Adipose tissue (tissue), 3 donors: ENCODE measurements around the gene TVP23C. TPM values are rescaled to one million over a fixed set of nuclear protein-coding genes. Genes with fewer than 3 reads are reported as not detected.
A peak's percentile ranks its signal among the peaks of the same experiment; 100 is the strongest.

Experiments used
- H3K27ac ChIP-seq: one replicate; pipeline ENCODE4 v1.5.1; 2013; ENCODE audit warnings: low read depth, low read length
- WGBS, 3 donors: extraction: QIAGEN DNeasy Blood & Tissue Kit; methylation state at CpG; one replicate each; pipeline ENCODE4 v1.1.7; 2013; 5-methylcytosine and 5-hydroxymethylcytosine counted together
- polyA plus RNA-seq, 3 donors: library from polyadenylated mRNA; stranded (reverse); fragments of 200-250 nt; gene quantifications; one replicate each; pipeline ENCODE4 v1.2.3, GENCODE V29; 2013
- donor health status: healthy with polysubstance abuse.
- donor health status: Bipolar disorder and iron deficiency.
- donor health status: healthy.

The TVP23C gene
- polyA plus RNA-seq, 3 donors = 2.2 to 5.5 (median 2.4) TPM

GRCh38 chr17:15475631-15476354 is 87.5 kb downstream of the TVP23C start:
- no peak overlapping the region for H3K27ac ChIP-seq
- 58 to 91% (median 69%) methylated on average over 8 of the region's 8 CpGs for WGBS, 3 donors

GRCh38 chr17:15472891-15473290 is 90.4 kb downstream of the TVP23C start:
- H3K27ac ChIP-seq = no peak overlapping the region
- 64 to 97% (median 92%) methylated on average over 3 of the region's 3 CpGs for WGBS, 3 donors

DNA sequence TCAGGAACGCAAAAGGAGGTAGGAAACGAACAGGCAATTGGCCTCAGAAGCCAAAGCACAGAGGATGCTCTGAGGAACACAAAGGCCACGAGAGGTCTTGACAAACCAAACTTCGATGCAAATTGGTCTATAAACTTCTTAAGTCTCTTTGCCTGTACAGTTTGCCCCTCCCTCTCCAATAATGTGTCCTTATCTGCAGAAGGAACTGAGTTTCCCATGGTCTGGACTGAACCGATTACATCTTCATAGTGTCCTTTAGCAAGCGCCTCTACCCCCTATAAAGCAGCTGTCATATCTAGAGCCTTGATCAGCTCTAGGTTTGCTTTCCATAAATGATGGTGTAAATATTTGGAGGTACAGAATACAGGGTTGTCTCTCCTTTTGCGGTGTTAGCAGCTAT is 92.7 kb downstream of the TVP23C start:
- H3K27ac ChIP-seq = no peak overlapping the region
- WGBS, 3 donors = 57 to 71% (median 66%) methylated on average over 7 of the region's 7 CpGs

- 77 to 92% (median 87%) methylated on average over 7 of the region's 7 CpGs for WGBS, 3 donors
- no peak overlapping the region for H3K27ac ChIP-seq
These were observed 94.0 kb downstream of the TVP23C start for GRCh38 chr17:15469260-15469659.

DNA sequence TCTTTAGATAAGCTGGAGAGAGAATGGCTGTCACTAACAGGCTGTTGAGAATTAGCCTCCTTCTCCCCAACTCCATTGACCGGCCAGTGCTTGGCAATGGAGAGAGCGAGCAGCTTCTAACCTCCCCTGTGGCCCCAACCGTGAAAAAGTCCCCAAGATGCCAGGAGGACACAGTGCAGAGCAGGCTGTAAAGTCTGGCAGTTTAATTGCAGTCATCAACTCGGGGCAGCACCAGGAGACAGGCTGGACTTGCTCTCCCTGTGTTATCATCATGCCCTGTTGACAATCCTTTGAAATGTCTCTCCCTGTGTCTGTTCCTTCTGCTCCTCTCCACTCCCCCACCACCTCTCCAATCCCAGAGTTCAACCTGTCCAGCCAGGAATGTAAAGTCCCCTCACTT is 95.2 kb downstream of the TVP23C start:
- WGBS, 3 donors = 50 to 60% (median 54%) methylated on average over 4 of the region's 4 CpGs

DNA sequence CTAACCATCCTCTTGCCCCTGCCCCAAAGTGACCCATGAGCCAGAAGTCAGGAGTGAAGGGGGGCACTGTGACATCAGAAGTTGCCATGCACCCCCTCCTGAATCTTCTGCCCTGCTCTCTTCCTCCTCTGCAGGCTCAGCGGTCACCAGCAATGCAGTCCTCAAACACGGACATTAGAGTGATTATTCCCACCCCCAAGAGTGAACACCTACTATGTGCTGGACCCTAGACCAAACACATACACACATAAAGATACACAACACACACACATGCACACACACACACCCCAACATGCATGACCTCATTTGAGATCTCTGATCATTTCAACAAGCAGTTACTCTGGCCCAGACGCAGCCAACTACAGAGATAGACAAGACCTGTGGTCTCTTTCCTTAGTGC is 95.7 kb downstream of the TVP23C start, which contains the start of gene CDRT4:
TSS of gene CDRT4 (minus strand) at position 30 of the 400 bp plus-strand sequence. CDS start 27,383 bp downstream, outside the sequence.
- no peak within 1 kb of the TSS for H3K27ac ChIP-seq
- WGBS, 3 donors = 87 to 95% (median 92%) methylated on average over 3 of the region's 3 CpGs

More for the DNA sequence above, 95.2 kb downstream of the TVP23C start:
- H3K27ac ChIP-seq = no peak overlapping the region

DNA sequence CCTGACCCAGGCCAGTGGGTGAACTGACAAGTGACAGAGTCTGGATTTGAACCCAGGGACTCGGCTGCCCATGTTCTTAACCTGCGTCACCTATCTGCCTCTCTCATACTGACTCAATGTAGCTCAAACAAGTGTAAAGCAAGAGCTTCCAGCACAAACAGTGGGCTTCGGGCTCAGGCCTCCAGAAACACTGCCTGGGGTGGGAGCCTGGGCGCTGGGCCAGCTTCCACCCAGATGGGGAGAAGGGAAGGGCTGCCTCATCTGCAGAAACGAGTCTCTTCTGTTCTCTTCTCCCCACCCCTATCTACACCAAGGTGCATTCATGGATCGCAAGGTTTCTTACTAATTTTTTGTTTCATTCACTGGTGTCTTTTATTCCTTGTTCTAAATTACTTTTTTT is 97.2 kb downstream of the TVP23C start:
- WGBS, 3 donors = 78 to 90% (median 86%) methylated on average over 6 of the region's 6 CpGs
- no peak overlapping the region for H3K27ac ChIP-seq

- WGBS, 3 donors = 94 to 98% (median 97%) methylated on average over 2 of the region's 2 CpGs
- H3K27ac ChIP-seq = no peak overlapping the region
These were observed 98.1 kb downstream of the TVP23C start for GRCh38 chr17:15465045-15465701.

- no peak overlapping the region for H3K27ac ChIP-seq
- 73 to 77% (median 75%) methylated on average over 11 of the region's 11 CpGs for WGBS, 3 donors
These were observed 98.9 kb downstream of the TVP23C start for GRCh38 chr17:15464231-15464985.

DNA sequence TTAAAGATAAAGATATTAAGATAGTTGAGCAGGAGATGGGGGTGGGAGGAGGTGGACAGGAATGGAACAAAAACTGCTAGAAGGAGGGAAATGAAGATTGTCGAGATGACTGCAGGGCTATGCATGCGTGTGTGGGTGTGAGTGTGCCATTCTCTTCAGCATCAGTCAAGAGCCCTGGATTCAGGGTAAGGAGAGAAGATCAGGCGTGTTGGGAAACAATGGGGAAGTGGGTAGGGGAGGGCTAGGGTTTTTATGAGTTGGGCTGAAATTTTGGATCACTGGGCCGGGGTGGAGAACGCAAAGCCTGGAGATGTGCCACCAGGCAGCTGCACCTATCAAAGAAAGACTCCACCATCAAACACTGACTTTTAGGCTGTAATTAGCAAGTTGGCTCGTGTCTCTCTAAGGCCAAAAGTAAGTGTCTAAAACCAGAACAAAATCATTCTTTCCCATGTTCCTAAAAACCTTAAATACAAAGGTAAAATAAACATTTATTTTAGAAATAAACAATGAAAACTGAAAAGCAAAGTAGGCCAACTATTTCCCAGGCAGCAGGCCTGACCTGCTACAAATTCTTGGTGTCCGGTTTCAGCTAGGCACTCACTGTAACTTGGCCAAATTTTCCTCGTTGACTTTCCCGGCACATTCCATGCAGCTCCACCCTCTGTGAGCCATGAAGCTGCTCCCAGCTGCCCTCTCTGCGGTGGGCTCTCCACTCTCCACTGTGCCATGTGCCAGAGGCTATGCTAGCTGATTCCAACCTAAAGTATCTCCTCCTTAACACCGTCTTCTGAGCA is 100.1 kb downstream of the TVP23C start:
- no peak overlapping the region for H3K27ac ChIP-seq
- 64 to 69% (median 66%) methylated on average over 11 of the region's 11 CpGs for WGBS, 3 donors

GRCh38 chr17:15457723-15458094 is 105.6 kb downstream of the TVP23C start:
- WGBS, 3 donors = 63 to 69% (median 66%) methylated on average over 7 of the region's 7 CpGs
- H3K27ac ChIP-seq = peak overlapping the region; percentile 84

DNA sequence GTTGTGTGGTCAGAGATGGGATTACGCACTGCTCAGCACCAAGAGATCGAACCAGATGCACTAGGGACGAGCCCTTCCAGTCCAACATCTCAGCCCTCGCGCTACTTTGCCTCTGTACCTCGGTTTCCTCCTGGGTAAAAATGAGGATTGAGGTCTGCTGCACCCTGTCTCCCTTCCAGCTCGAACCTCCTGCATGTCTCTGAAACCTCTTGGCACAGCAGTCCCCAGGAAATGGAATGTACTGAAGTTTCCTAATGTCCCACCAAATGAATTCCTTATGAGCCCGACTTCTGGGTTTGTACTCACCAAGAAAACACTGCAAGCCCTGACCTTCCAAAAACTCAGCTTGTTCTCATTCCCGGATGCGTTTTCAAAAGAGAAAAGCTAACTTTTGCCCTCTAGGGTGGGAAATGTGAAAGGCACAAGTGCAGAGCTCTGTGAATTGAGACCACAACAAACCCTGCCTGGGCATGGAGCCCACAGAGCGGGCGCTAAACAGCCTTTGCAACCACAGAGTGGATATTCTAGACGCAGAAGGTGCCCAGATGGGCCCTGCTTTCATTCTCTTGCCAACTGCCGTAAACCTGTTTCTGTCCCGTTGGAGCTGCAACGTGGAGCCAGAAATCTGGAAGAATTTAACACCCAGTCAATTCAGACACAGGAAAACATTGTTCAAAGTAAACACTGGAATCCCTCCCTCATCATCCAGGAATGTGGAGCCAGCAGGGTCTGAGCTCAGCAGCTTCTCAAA is 106.1 kb downstream of the TVP23C start:
- 52 to 68% (median 55%) methylated on average over 16 of the region's 16 CpGs for WGBS, 3 donors
- peak overlapping the region; percentile 84 for H3K27ac ChIP-seq

DNA sequence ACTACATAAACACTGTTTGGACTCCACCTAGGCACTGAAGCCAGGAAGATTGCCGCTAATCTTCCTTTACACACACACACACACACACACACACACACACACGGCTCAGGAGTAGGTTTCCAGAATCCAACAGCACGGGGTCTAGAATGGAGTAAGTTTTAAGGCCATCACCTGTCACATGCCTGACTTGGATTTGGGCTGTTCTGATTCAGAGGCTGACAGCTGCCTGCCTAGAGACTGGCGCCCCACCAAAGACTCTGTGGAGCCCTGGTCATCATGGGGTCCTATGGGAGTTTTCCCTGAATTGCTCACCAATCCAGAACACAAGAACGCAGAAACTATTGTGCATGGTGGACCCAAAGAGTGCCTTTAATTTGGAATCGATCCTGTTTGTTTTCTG is 106.8 kb downstream of the TVP23C start:
- H3K27ac ChIP-seq = peak overlapping the region; percentile 44
- 80 to 93% (median 80%) methylated on average over 6 of the region's 6 CpGs for WGBS, 3 donors

DNA sequence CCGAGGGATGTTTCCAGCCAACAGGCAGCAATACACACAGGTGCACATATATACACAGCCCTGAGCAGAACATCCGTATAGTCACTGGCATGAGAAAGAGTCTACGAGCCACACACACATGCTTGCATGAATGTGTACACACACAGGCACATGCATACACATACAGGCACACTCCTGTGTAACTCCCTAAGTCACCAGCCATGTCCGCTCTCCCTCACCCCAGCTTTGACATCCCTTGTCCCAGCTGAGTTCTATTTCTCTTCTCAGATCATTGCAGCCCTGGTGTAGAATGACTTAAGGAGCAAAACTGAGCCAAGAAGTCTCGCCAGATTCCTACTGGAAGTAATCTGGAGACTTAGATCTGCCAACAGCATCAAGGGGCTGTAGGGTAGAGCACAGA is 108.9 kb downstream of the TVP23C start:
- WGBS, 3 donors = 95 to 96% (median 96%) methylated on average over 5 of the region's 5 CpGs
- no peak overlapping the region for H3K27ac ChIP-seq

DNA sequence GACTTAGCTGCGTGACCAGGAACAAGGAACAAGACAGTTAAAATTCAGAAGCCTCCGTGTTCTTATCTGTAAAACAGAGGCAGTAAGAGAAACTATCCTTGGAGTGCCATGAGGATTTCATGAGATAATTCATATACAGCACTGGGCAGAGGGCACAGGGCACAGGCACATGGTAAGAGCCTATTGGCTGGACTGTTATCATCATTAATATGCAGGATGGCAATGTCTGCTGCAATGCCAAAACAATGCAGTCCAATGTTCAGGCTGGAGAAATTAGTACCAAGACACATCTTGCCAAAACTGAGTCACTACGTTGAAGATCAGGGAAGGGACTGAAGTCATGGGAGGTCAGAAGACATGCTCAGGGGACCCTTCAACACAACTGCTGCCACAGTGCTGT is 109.5 kb downstream of the TVP23C start:
- 72 to 89% (median 84%) methylated on average over 3 of the region's 3 CpGs for WGBS, 3 donors
- no peak overlapping the region for H3K27ac ChIP-seq

GRCh38 chr17:15453246-15453645 is 110.0 kb downstream of the TVP23C start:
- 77 to 86% (median 84%) methylated on average over 4 of the region's 4 CpGs for WGBS, 3 donors
- H3K27ac ChIP-seq = no peak overlapping the region

DNA sequence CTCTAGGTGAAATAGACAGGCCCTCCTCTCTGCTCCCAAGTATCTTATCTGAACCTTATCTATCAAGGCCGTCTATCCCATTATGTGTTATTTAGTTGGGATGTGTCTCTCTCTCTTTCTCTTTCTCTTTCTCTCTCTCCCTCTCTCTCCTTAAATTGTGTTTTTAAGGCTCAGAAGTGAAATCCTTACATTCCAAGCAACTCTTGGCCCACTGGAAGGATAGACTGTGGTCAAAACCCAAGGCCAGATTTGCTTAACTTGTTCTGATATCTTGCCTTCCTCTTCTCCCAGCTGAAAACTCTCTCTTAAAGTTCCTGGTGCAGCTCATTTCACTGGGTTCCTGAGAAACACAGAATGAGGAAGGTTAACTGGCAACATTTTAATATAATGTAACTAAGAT is 110.5 kb downstream of the TVP23C start:
- 26 to 76% (median 55%) methylated on average over 1 of the region's 1 CpG for WGBS, 3 donors

More for the DNA sequence above, 110.5 kb downstream of the TVP23C start:
- H3K27ac ChIP-seq = no peak overlapping the region
